Muscle layer of colon (tissue), 2 donors: ENCODE measurements around the gene OR2H2.

Experiments used
- H3K27ac ChIP-seq: one replicate; pipeline ENCODE4 v1.7.0; 2013; ENCODE audit warnings: low read depth, mild to moderate bottlenecking, low read length, moderate library complexity
- H3K27me3 ChIP-seq, 2 donors: one replicate each; pipeline ENCODE4 v1.7.0; 2013; ENCODE audit warnings: low read length in 2 of 2, mild to moderate bottlenecking in 2 of 2; ENCODE audit not compliant: insufficient read depth in 2 of 2, control insufficient read depth in 1 of 2
- H3K36me3 ChIP-seq: one replicate; pipeline ENCODE4 v1.7.0; 2013; ENCODE audit warnings: mild to moderate bottlenecking, low read length; ENCODE audit not compliant: insufficient read depth
- H3K4me1 ChIP-seq: one replicate; pipeline ENCODE4 v1.7.0; 2013; ENCODE audit warnings: mild to moderate bottlenecking, low read length; ENCODE audit not compliant: insufficient read depth
- H3K4me3 ChIP-seq, 2 donors: one replicate each; pipeline ENCODE4 v1.7.0; 2013; ENCODE audit warnings: low read length in 2 of 2, low read depth in 1 of 2, mild to moderate bottlenecking in 1 of 2, moderate library complexity in 1 of 2
- H3K9ac ChIP-seq: one replicate; pipeline ENCODE4 v1.7.0; 2013; ENCODE audit warnings: low read length
- H3K9me3 ChIP-seq: one replicate; pipeline ENCODE4 v1.7.0; 2013; ENCODE audit warnings: mild to moderate bottlenecking, low read length
- donor health status: abdominal sarcoma.
- donor health status: Adenocarcinoma of cecum.

The OR2H2 gene

GRCh38 chr6:29561606-29562181 is 23.2 kb upstream of the OR2H2 start:
- Histone ChIP-seq H3K27me3 (no peaks in the 10 kb centered on the region), H3K4me1 (no peaks in the 10 kb centered on the region), H3K27ac (no peak overlapping the region), H3K36me3 (no peaks in the 10 kb centered on the region), H3K9ac (no peak overlapping the region), H3K9me3 (no peaks in the 10 kb centered on the region), H3K4me3 (no peak overlapping the region)

- H3K4me1 ChIP-seq = no peaks in the 10 kb centered on the region
- H3K9ac ChIP-seq = no peak overlapping the region
- no peaks in the 10 kb centered on the region for H3K9me3 ChIP-seq
- H3K27me3 ChIP-seq = no peaks in the 10 kb centered on the region
- no peaks in the 10 kb centered on the region for H3K36me3 ChIP-seq
- H3K27ac ChIP-seq = no peak overlapping the region
- H3K4me3 ChIP-seq = no peak overlapping the region
Measured at GRCh38 chr6:29563435-29563965, 21.4 kb upstream of the OR2H2 start.

- H3K9ac ChIP-seq = no peak overlapping the region
- no peaks in the 10 kb centered on the region for H3K4me1 ChIP-seq
- H3K36me3 ChIP-seq = no peaks in the 10 kb centered on the region
- no peaks in the 10 kb centered on the region for H3K27me3 ChIP-seq
- no peaks in the 10 kb centered on the region for H3K9me3 ChIP-seq
- H3K27ac ChIP-seq = no peak overlapping the region
- no peak overlapping the region for H3K4me3 ChIP-seq
Measured at GRCh38 chr6:29564875-29565274, 20.0 kb upstream of the OR2H2 start.

- Histone ChIP-seq H3K4me3 (no peak overlapping the region), H3K9me3 (no peaks in the 10 kb centered on the region), H3K4me1 (no peaks in the 10 kb centered on the region), H3K36me3 (no peaks in the 10 kb centered on the region), H3K27ac (no peak overlapping the region), H3K9ac (no peak overlapping the region), H3K27me3 (no peaks in the 10 kb centered on the region)
Measured at GRCh38 chr6:29566856-29567255, 18.1 kb upstream of the OR2H2 start.

GRCh38 chr6:29567541-29567940 is 17.4 kb upstream of the OR2H2 start:
- no peak overlapping the region for H3K9ac ChIP-seq
- H3K27ac ChIP-seq = no peak overlapping the region
- no peaks in the 10 kb centered on the region for H3K27me3 ChIP-seq
- H3K9me3 ChIP-seq = no peaks in the 10 kb centered on the region
- H3K36me3 ChIP-seq = no peaks in the 10 kb centered on the region
- H3K4me1 ChIP-seq = no peaks in the 10 kb centered on the region
- no peak overlapping the region for H3K4me3 ChIP-seq

GRCh38 chr6:29567991-29568390 is 16.9 kb upstream of the OR2H2 start:
- H3K9ac ChIP-seq = no peak overlapping the region
- no peak overlapping the region for H3K4me3 ChIP-seq
- H3K27me3 ChIP-seq = no peaks in the 10 kb centered on the region
- H3K27ac ChIP-seq = no peak overlapping the region
- no peaks in the 10 kb centered on the region for H3K9me3 ChIP-seq
- H3K36me3 ChIP-seq = no peaks in the 10 kb centered on the region
- no peaks in the 10 kb centered on the region for H3K4me1 ChIP-seq

- H3K9me3 ChIP-seq = no peaks in the 10 kb centered on the region
- H3K4me1 ChIP-seq = no peaks in the 10 kb centered on the region
- H3K4me3 ChIP-seq = no peak overlapping the region
- H3K36me3 ChIP-seq = no peaks in the 10 kb centered on the region
- no peaks in the 10 kb centered on the region for H3K27me3 ChIP-seq
- H3K27ac ChIP-seq = no peak overlapping the region
- H3K9ac ChIP-seq = no peak overlapping the region
Measured at GRCh38 chr6:29576056-29576455, 8.9 kb upstream of the OR2H2 start.

- no peak overlapping the region for H3K9ac ChIP-seq
- H3K4me1 ChIP-seq = no peaks in the 10 kb centered on the region
- no peak overlapping the region for H3K4me3 ChIP-seq
- no peaks in the 10 kb centered on the region for H3K9me3 ChIP-seq
- no peaks in the 10 kb centered on the region for H3K36me3 ChIP-seq
- no peak overlapping the region for H3K27ac ChIP-seq
- no peaks in the 10 kb centered on the region for H3K27me3 ChIP-seq
Measured at GRCh38 chr6:29577544-29577943, 7.4 kb upstream of the OR2H2 start.

GRCh38 chr6:29589423-29590048 is 4.6 kb downstream of the OR2H2 start:
- no peaks in the 10 kb centered on the region for H3K27me3 ChIP-seq
- H3K4me3 ChIP-seq = no peak overlapping the region
- no peaks in the 10 kb centered on the region for H3K36me3 ChIP-seq
- H3K9me3 ChIP-seq = no peaks in the 10 kb centered on the region
- H3K4me1 ChIP-seq = no peaks in the 10 kb centered on the region
- H3K27ac ChIP-seq = no peak overlapping the region
- H3K9ac ChIP-seq = no peak overlapping the region

GRCh38 chr6:29590218-29590808 is 5.4 kb downstream of the OR2H2 start:
- Histone ChIP-seq H3K9ac (no peak overlapping the region), H3K27ac (no peak overlapping the region), H3K4me3 (no peak overlapping the region), H3K4me1 (no peaks in the 10 kb centered on the region), H3K36me3 (no peaks in the 10 kb centered on the region), H3K9me3 (no peaks in the 10 kb centered on the region), H3K27me3 (no peaks in the 10 kb centered on the region)

GRCh38 chr6:29591677-29592076 is 6.8 kb downstream of the OR2H2 start:
- no peak overlapping the region for H3K27ac ChIP-seq
- H3K4me1 ChIP-seq = no peaks in the 10 kb centered on the region
- H3K9ac ChIP-seq = no peak overlapping the region
- H3K27me3 ChIP-seq = no peaks in the 10 kb centered on the region
- H3K9me3 ChIP-seq = no peaks in the 10 kb centered on the region
- H3K36me3 ChIP-seq = no peaks in the 10 kb centered on the region
- H3K4me3 ChIP-seq = no peak overlapping the region
